Body of pancreas (tissue), 4 donors: ENCODE data around the gene DPY19L1.

Experiments
- CTCF ChIP-seq, 7 experiments: fragments of 450-650 bp in 4 of 7; fragments of 200-600 bp in 3 of 7; sonication (generic) in 3 of 7; IDR thresholded peaks; one replicate each; pipeline ENCODE4 v1.5.1; 2016 to 2019; ENCODE audit warnings: antibody characterized with exemption in 7 of 7
- POLR2A ChIP-seq, 3 donors: fragments of 450-650 bp; IDR thresholded peaks; one replicate each; pipeline ENCODE4 v1.6.1; 2016; ENCODE audit warnings: antibody characterized with exemption in 3 of 3, mild to moderate bottlenecking in 2 of 3

GRCh38 chr7:34895202-34895601 lies 142.1 kb downstream of the DPY19L1 start:
- no peak for TF ChIP-seq CTCF (IDR thresholded peaks at IDR 0.05)
- TF ChIP-seq POLR2A (IDR thresholded peaks at IDR 0.05), result no peak
